ENCODE results near the gene SACM1L.

The SACM1L gene

DNA sequence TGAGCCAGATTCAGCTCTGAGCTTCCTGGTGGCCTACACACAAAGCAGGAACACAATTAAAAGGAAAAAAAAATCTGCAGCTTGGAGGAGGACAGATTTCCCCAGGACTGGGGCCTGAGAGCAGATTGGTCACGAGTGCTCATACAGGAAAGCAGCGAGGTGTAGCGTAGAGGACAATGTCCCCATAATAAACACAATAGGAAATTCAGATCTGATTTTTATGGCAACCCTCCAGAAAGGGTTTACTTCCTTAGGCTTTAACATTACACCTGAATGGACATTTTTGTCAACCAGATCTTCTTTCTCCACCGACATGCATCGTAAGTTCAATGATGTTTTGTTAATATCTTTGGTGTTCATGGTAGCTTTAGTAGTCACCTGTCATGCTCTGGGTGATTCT, 83.9 kb downstream of the SACM1L start:
- no CpG with 5 or more reads among the region's 5 CpGs for WGBS, 2 donors (ENCODE audit: extremely low coverage in 2 of 2, insufficient read length in 2 of 2, insufficient replicate concordance in 1 of 2)
- Histone ChIP-seq H3K14ac (ENCODE audit: low read length) (no peak overlapping the region), H3K18ac (ENCODE audit: low read length) (no peak overlapping the region), H2AFZ (ENCODE audit: low read length) (no peak overlapping the region), H3K27ac (replicated peaks; ENCODE audit: low read length) (no peak overlapping the region), H4K91ac (ENCODE audit: low read depth, low read length, poor library complexity) (no peak overlapping the region), H3K4me2 (ENCODE audit: insufficient read depth, low read length, poor library complexity, severe bottlenecking) (no peak overlapping the region), H3K9me3 (replicated peaks in 1 of 2; ENCODE audit: control insufficient read depth in 2 of 2, insufficient read depth in 1 of 2, low read depth in 1 of 2, low read length in 2 of 2) (peaks cover 0 to 2% of the 10 kb centered on the region in 2 donors), H2AK5ac (ENCODE audit: low read depth, low read length) (no peak overlapping the region), H3K4me3 (ENCODE audit: low read length in 2 of 2) (no peak overlapping the region), H2BK15ac (ENCODE audit: low read length) (no peak overlapping the region), H4K8ac (ENCODE audit: low read depth, low read length) (no peak overlapping the region), H3K23ac (ENCODE audit: low read depth, low read length, poor library complexity) (no peak overlapping the region), H3K79me1 (ENCODE audit: low read depth, low read length) (no peaks in the 10 kb centered on the region), H3K27me3 (ENCODE audit: control insufficient read depth in 3 of 3, insufficient read depth in 3 of 3, low read depth in 1 of 3, low read length in 3 of 3) (peaks cover 0 to 6% (median 0%) of the 10 kb centered on the region in 3 experiments), H3K4ac (ENCODE audit: low read length) (no peak overlapping the region), H3K9ac (ENCODE audit: low read depth, low read length, poor library complexity) (no peak overlapping the region), H3K4me1 (ENCODE audit: control insufficient read depth in 2 of 2, insufficient read depth in 1 of 2, low read depth in 1 of 2, low read length in 2 of 2) (no peaks in the 10 kb centered on the region), H3K36me3 (replicated peaks in 1 of 2; ENCODE audit: control insufficient read depth in 2 of 2, insufficient read depth in 2 of 2, low read length in 2 of 2) (no peaks in the 10 kb centered on the region), H2BK5ac (ENCODE audit: low read length) (no peak overlapping the region), H2BK120ac (ENCODE audit: low read depth, low read length) (no peak overlapping the region), H2BK12ac (ENCODE audit: low read length) (no peak overlapping the region)
- DNase-seq (ENCODE audit: low spot score), result no peak

DNA sequence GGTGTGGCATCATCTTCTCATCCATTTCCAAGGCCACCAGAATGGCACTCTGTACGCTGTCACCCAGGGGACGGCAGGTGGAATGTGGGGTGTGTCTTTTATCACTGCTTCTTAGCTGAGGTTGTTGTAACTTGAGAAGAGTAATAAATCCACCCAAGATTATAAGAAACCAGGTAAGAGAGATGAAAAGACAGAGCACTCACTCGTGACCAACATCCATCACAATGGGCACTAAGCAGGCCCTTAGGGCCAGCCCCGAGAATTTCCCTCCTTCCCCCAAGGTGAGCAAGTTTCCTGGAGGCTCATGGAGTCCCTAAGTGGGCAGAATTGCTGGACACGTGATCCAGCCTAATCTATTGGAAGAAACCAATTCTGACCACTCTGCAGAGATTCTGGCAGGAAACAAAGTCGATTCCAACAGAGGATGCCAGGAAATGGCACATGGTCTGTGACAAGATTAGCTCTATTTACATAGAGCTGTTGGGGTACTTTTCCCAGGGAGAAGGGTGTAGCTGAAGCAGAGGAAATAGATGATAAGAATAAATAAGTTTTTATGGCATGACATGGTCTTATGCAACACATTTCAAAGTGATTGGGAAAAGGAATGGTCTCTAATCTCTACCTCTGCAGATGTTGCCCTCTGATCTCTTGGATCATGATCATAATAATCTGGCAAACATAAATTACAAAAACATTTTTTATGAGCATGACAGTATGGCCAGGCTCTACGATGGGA, 84.7 kb downstream of the SACM1L start:
- H3K23ac ChIP-seq (ENCODE audit: low read depth, low read length, poor library complexity), result no peak overlapping the region
- no peak overlapping the region for H3K4ac ChIP-seq (ENCODE audit: low read length)
- no peak overlapping the region for H4K91ac ChIP-seq (ENCODE audit: low read depth, low read length, poor library complexity)
- no peak overlapping the region for H2AK5ac ChIP-seq (ENCODE audit: low read depth, low read length)
- no peak overlapping the region for H2BK120ac ChIP-seq (ENCODE audit: low read depth, low read length)
- H3K4me3 ChIP-seq (ENCODE audit: low read length in 2 of 2), result no peak overlapping the region
- no peak overlapping the region for H3K18ac ChIP-seq (ENCODE audit: low read length)
- H3K4me1 ChIP-seq (ENCODE audit: control insufficient read depth in 2 of 2, insufficient read depth in 1 of 2, low read depth in 1 of 2, low read length in 2 of 2), result no peaks in the 10 kb centered on the region
- H2BK5ac ChIP-seq (ENCODE audit: low read length), result no peak overlapping the region
- H2BK12ac ChIP-seq (ENCODE audit: low read length), result no peak overlapping the region
- H2BK15ac ChIP-seq (ENCODE audit: low read length), result no peak overlapping the region
- H3K9ac ChIP-seq (ENCODE audit: low read depth, low read length, poor library complexity), result no peak overlapping the region
- no peak overlapping the region for H2AFZ ChIP-seq (ENCODE audit: low read length)
- H3K14ac ChIP-seq (ENCODE audit: low read length), result no peak overlapping the region
- no peak for DNase-seq (ENCODE audit: low spot score)
- no peak overlapping the region for H3K27ac ChIP-seq (replicated peaks; ENCODE audit: low read length)
- H3K4me2 ChIP-seq (ENCODE audit: insufficient read depth, low read length, poor library complexity, severe bottlenecking), result no peak overlapping the region
- WGBS, 2 donors (ENCODE audit: extremely low coverage in 2 of 2, insufficient read length in 2 of 2, insufficient replicate concordance in 1 of 2), result no CpG with 5 or more reads among the region's 7 CpGs
- H3K9me3 ChIP-seq (replicated peaks in 1 of 2; ENCODE audit: control insufficient read depth in 2 of 2, insufficient read depth in 1 of 2, low read depth in 1 of 2, low read length in 2 of 2), result no peaks in the 10 kb centered on the region
- H4K8ac ChIP-seq (ENCODE audit: low read depth, low read length), result no peak overlapping the region
- H3K27me3 ChIP-seq (ENCODE audit: control insufficient read depth in 3 of 3, insufficient read depth in 3 of 3, low read depth in 1 of 3, low read length in 3 of 3), result peaks cover 0 to 6% (median 0%) of the 10 kb centered on the region in 3 experiments
- no peaks in the 10 kb centered on the region for H3K79me1 ChIP-seq (ENCODE audit: low read depth, low read length)
- no peaks in the 10 kb centered on the region for H3K36me3 ChIP-seq (replicated peaks in 1 of 2; ENCODE audit: control insufficient read depth in 2 of 2, insufficient read depth in 2 of 2, low read length in 2 of 2)

- Histone ChIP-seq H3K14ac (ENCODE audit: low read length) (no peak overlapping the region), H3K4me3 (ENCODE audit: low read length in 2 of 2) (no peak overlapping the region), H3K79me1 (ENCODE audit: low read depth, low read length) (no peaks in the 10 kb centered on the region), H3K27ac (replicated peaks; ENCODE audit: low read length) (no peak overlapping the region), H2BK12ac (ENCODE audit: low read length) (no peak overlapping the region), H2AK5ac (ENCODE audit: low read depth, low read length) (no peak overlapping the region), H3K9ac (ENCODE audit: low read depth, low read length, poor library complexity) (no peak overlapping the region), H3K4me2 (ENCODE audit: insufficient read depth, low read length, poor library complexity, severe bottlenecking) (no peak overlapping the region), H3K4ac (ENCODE audit: low read length) (no peak overlapping the region), H3K36me3 (replicated peaks in 1 of 2; ENCODE audit: control insufficient read depth in 2 of 2, insufficient read depth in 2 of 2, low read length in 2 of 2) (no peaks in the 10 kb centered on the region), H3K18ac (ENCODE audit: low read length) (no peak overlapping the region), H4K8ac (ENCODE audit: low read depth, low read length) (no peak overlapping the region), H3K27me3 (ENCODE audit: control insufficient read depth in 3 of 3, insufficient read depth in 3 of 3, low read depth in 1 of 3, low read length in 3 of 3) (peaks cover 0 to 12% (median 0%) of the 10 kb centered on the region in 3 experiments), H2BK120ac (ENCODE audit: low read depth, low read length) (no peak overlapping the region), H2BK5ac (ENCODE audit: low read length) (no peak overlapping the region), H3K23ac (ENCODE audit: low read depth, low read length, poor library complexity) (peak overlapping the region; percentile 57), H2AFZ (ENCODE audit: low read length) (no peak overlapping the region), H4K91ac (ENCODE audit: low read depth, low read length, poor library complexity) (no peak overlapping the region), H2BK15ac (ENCODE audit: low read length) (no peak overlapping the region), H3K9me3 (replicated peaks in 1 of 2; ENCODE audit: control insufficient read depth in 2 of 2, insufficient read depth in 1 of 2, low read depth in 1 of 2, low read length in 2 of 2) (no peaks in the 10 kb centered on the region), H3K4me1 (ENCODE audit: control insufficient read depth in 2 of 2, insufficient read depth in 1 of 2, low read depth in 1 of 2, low read length in 2 of 2) (no peaks in the 10 kb centered on the region)
- no peak for DNase-seq (ENCODE audit: low spot score)
- WGBS, 2 donors (ENCODE audit: extremely low coverage in 2 of 2, insufficient read length in 2 of 2, insufficient replicate concordance in 1 of 2), result no CpG with 5 or more reads among the region's 8 CpGs
Observed at GRCh38 chr3:45774581-45775521, 85.7 kb downstream of the SACM1L start.

Measured in neuronal stem cell (in vitro differentiated cells).